HepG2 (cell line): ENCODE data around the gene SPSB1. TPM values are rescaled to one million over a fixed set of nuclear protein-coding genes. Genes with fewer than 3 reads are reported as not detected.
A peak's percentile ranks its signal among the peaks of the same experiment; 100 is the strongest.

Experiments used
- DNMT1 ChIP-seq: sonication (generic); formaldehyde crosslinking; IDR thresholded peaks from 2 replicates; pipeline ENCODE4 v1.5.1; 2020; ENCODE audit warnings: mild to moderate bottlenecking, missing genetic modification reagents
- HMGXB4 ChIP-seq, 2 experiments: sonication (generic) in 1 of 2; formaldehyde crosslinking in 1 of 2; IDR thresholded peaks; 2 replicates each; pipeline versions ENCODE4 v1.4.0 to v1.6.1; 2018 to 2020; ENCODE audit warnings: missing genetic modification reagents in 2 of 2, borderline replicate concordance in 1 of 2, low read depth in 1 of 2, mild to moderate bottlenecking in 1 of 2, missing biosample characterization in 1 of 2
- KMT2B ChIP-seq: IDR thresholded peaks from 2 replicates; pipeline ENCODE4 v1.6.1; 2016; ENCODE audit warnings: missing genetic modification reagents, missing compliant biosample characterization
- LCORL ChIP-seq, 2 experiments: fragments of 450-650 bp in 1 of 2; sonication (generic) in 1 of 2; formaldehyde crosslinking in 1 of 2; IDR thresholded peaks; 2 replicates each; pipeline versions ENCODE4 v1.5.0 to v1.6.1; 2017 to 2020; ENCODE audit warnings: antibody characterized with exemption in 1 of 2, missing genetic modification reagents in 1 of 2
- PAXIP1 ChIP-seq: sonication (generic); formaldehyde crosslinking; conservative IDR thresholded peaks from 2 replicates; pipeline ENCODE4 v1.4.0; 2020; ENCODE audit warnings: mild to moderate bottlenecking, missing genetic modification reagents, moderate library complexity
- SRSF9 ChIP-seq: fragments of 200-400 bp; formaldehyde crosslinking; IDR thresholded peaks from 2 replicates; pipeline ENCODE4 v1.6.1; 2018; ENCODE audit warnings: borderline replicate concordance, mild to moderate bottlenecking, low read depth, low read length; ENCODE audit not compliant: insufficient read depth, poor library complexity, severe bottlenecking
- UBTF ChIP-seq: sonication (generic); formaldehyde crosslinking; IDR thresholded peaks from 2 replicates; pipeline ENCODE4 v1.4.0; 2020; ENCODE audit warnings: mild to moderate bottlenecking, missing genetic modification reagents
- ZFP36L2 ChIP-seq: sonication (generic); formaldehyde crosslinking; IDR thresholded peaks from 2 replicates; pipeline ENCODE4 v1.4.0; 2020; ENCODE audit warnings: missing genetic modification reagents
- ZFX ChIP-seq: sonication (generic); formaldehyde crosslinking; IDR thresholded peaks from 2 replicates; pipeline ENCODE4 v1.4.0; 2020; ENCODE audit warnings: mild to moderate bottlenecking, low read depth, missing genetic modification reagents, moderate library complexity
- ZNF414 ChIP-seq: sonication (generic); formaldehyde crosslinking; IDR thresholded peaks from 2 replicates; pipeline ENCODE4 v1.5.0; 2020; ENCODE audit warnings: missing genetic modification reagents
- ZNF496 ChIP-seq: sonication (generic); formaldehyde crosslinking; IDR thresholded peaks from 2 replicates; pipeline ENCODE4 v1.8.1; 2023; ENCODE audit warnings: mild to moderate bottlenecking, moderate library complexity, missing genetic modification reagents; ENCODE audit not compliant: insufficient replicate concordance
- ZNF687 ChIP-seq: sonication (generic); formaldehyde crosslinking; IDR thresholded peaks from 2 replicates; pipeline ENCODE4 v1.5.1; 2020; ENCODE audit warnings: mild to moderate bottlenecking, missing genetic modification reagents, moderate library complexity
- ZNF777 ChIP-seq: sonication (generic); formaldehyde crosslinking; IDR thresholded peaks from 2 replicates; pipeline ENCODE4 v1.4.0; 2020; ENCODE audit warnings: missing genetic modification reagents
- polyA plus RNA-seq, 8 experiments: library from polyadenylated mRNA; depleted of rRNA in 3 of 8; stranded (reverse) in 7 of 8; unstranded in 1 of 8; fragments of >200 nt; fragmentation: Illumina TruSeq in 4 of 8; extraction: Trizol in 4 of 8; gene quantifications; 2 replicates each; pipeline versions ENCODE4 v1.2.1 to v1.2.3, GENCODE V29; 2011 to 2016; ENCODE audit warnings: low read depth in 4 of 8, missing spikeins in 1 of 8, mixed read lengths in 1 of 8; ENCODE audit not compliant: insufficient read depth in 1 of 8
- total RNA-seq, 5 experiments: library from RNA; depleted of rRNA; stranded (reverse); fragments of >200 nt; fragmentation: Illumina TruSeq; extraction: Trizol; gene quantifications; 2 replicates each; pipeline ENCODE4 v1.2.3, GENCODE V29; 2016; ENCODE audit warnings: low read depth in 1 of 5

The SPSB1 gene
- total and polyA plus RNA-seq, 2 of the 13 experiments (the other 11 are each of a cell fraction or from before 2014, with no cell fraction given): 5.0 to 8.0 TPM

GRCh38 chr1:9293533-9294404 is 1.1 kb downstream of the SPSB1 start (continued):
- TF ChIP-seq PAXIP1 (CRISPR knock-in tag) (no peak), ZFX (peak; percentile 32; the same call in 1 of the 2 replicates), LCORL (IDR thresholded peaks at IDR 0.05) (0 out of 2 replicates have a peak, but pooled peaks have one; percentile 37), LCORL (CRISPR knock-in tag; IDR thresholded peaks at IDR 0.05) (no peak), DNMT1 (CRISPR knock-in tag) (no peak), ZFP36L2 (CRISPR knock-in tag) (0 out of 2 replicates have a peak, but pooled peaks have one; percentile 33), HMGXB4 (CRISPR knock-in tag; IDR thresholded peaks at IDR 0.05; ENCODE audit: borderline replicate concordance in 1 of 2, low read depth in 1 of 2) (peak in 1 of 2 experiments; percentile 32; a peak in 1 of 4 replicates), SRSF9 (no peak), UBTF (CRISPR knock-in tag) (peak; percentile 68), ZNF414 (CRISPR knock-in tag) (no peak), ZNF777 (CRISPR knock-in tag) (peak; percentile 86), ZNF496 (no peak), KMT2B (CRISPR knock-in tag) (0 out of 2 replicates have a peak, but pooled peaks have one; percentile 26), ZNF687 (peak; percentile 56)
